CD14-positive monocyte (primary cell): ENCODE results near the gene HAGH. TPM values are rescaled to one million over a fixed set of nuclear protein-coding genes. Genes with fewer than 3 reads are reported as not detected.

ENCODE experiments used
- DNase-seq, 3 donors: peaks; one replicate each; pipeline ENCODE4 v3.0.0-alpha.2; 2011 to 2022
- H2AFZ ChIP-seq: 2 replicates; pipeline ENCODE4 v1.6.0; 2012; ENCODE audit warnings: mild to moderate bottlenecking, low read depth, low read length, inconsistent platforms; ENCODE audit not compliant: insufficient read depth, poor library complexity, severe bottlenecking
- H3K27ac ChIP-seq, 2 donors: 1 replicate in 1 of 2; 2 replicates in 1 of 2; pipeline ENCODE4 v1.5.1; 2012 to 2013; ENCODE audit warnings: low read length in 2 of 2, control low read depth in 1 of 2, inconsistent platforms in 1 of 2, low read depth in 1 of 2, mild to moderate bottlenecking in 1 of 2
- H3K27me3 ChIP-seq, 2 donors: one replicate each; pipeline versions ENCODE4 v1.6.0 to v1.6.1; 2011 to 2013; ENCODE audit warnings: low read length in 2 of 2; ENCODE audit not compliant: control insufficient read depth in 2 of 2, insufficient read depth in 2 of 2
- H3K36me3 ChIP-seq, 2 donors: replicated peaks in 1 of 2; 1 replicate in 1 of 2; 2 replicates in 1 of 2; pipeline versions ENCODE4 v1.5.1 to v1.6.1; 2012 to 2013; ENCODE audit warnings: low read length in 2 of 2, control low read depth in 1 of 2, inconsistent platforms in 1 of 2, mild to moderate bottlenecking in 1 of 2; ENCODE audit not compliant: insufficient read depth in 2 of 2, control insufficient read depth in 1 of 2
- H3K4me1 ChIP-seq, 2 donors: 1 replicate in 1 of 2; 2 replicates in 1 of 2; pipeline versions ENCODE4 v1.5.1 to v1.6.1; 2012 to 2013; ENCODE audit warnings: low read length in 2 of 2, control low read depth in 1 of 2, inconsistent platforms in 1 of 2, mild to moderate bottlenecking in 1 of 2, moderate library complexity in 1 of 2; ENCODE audit not compliant: insufficient read depth in 2 of 2, control insufficient read depth in 1 of 2
- H3K4me2 ChIP-seq: replicated peaks from 2 replicates; pipeline ENCODE3; 2012; ENCODE audit warnings: low read length, moderate library complexity, mild to moderate bottlenecking; ENCODE audit not compliant: poor library complexity, severe bottlenecking; ENCODE audit errors: extremely low read depth
- H3K4me3 ChIP-seq, 3 experiments: fragments of 200-600 bp in 1 of 3; sonication (generic) in 1 of 3; replicated peaks in 1 of 3; 1 replicate in 2 of 3; 2 replicates in 1 of 3; pipeline ENCODE4 v1.5.1; 2011 to 2013; ENCODE audit warnings: low read length in 3 of 3, mild to moderate bottlenecking in 3 of 3, control low read depth in 2 of 3, low read depth in 2 of 3, inconsistent platforms in 1 of 3, moderate library complexity in 1 of 3
- H3K79me2 ChIP-seq: 2 replicates; pipeline ENCODE4 v1.6.0; 2012; ENCODE audit warnings: mild to moderate bottlenecking, control low read depth, inconsistent platforms, low read length, moderate library complexity; ENCODE audit not compliant: insufficient read depth
- H3K9ac ChIP-seq: 2 replicates; pipeline ENCODE4 v1.6.0; 2017; ENCODE audit warnings: low read length, mild to moderate bottlenecking; ENCODE audit not compliant: insufficient read depth, poor library complexity, severe bottlenecking
- H3K9me3 ChIP-seq, 2 donors: replicated peaks in 1 of 2; 1 replicate in 1 of 2; 2 replicates in 1 of 2; pipeline versions ENCODE4 v1.5.1 to v1.6.1; 2012 to 2013; ENCODE audit warnings: low read length in 2 of 2, control low read depth in 1 of 2; ENCODE audit not compliant: control insufficient read depth in 1 of 2, insufficient read depth in 1 of 2
- H4K20me1 ChIP-seq: 2 replicates; pipeline ENCODE4 v1.6.0; 2012; ENCODE audit warnings: mild to moderate bottlenecking, low read length, control low read depth, moderate library complexity; ENCODE audit not compliant: insufficient read depth
- H3K27ac Mint-ChIP-seq, 7 donors: one replicate each; pipeline ENCODE4 v1.8.0; 2020; ENCODE audit warnings: mild to moderate bottlenecking in 7 of 7, mixed read lengths in 7 of 7, moderate library complexity in 6 of 7, inconsistent platforms in 2 of 7
- H3K27me3 Mint-ChIP-seq, 3 donors: one replicate each; pipeline ENCODE4 v1.8.0; 2021 to 2022; ENCODE audit warnings: low read depth in 3 of 3, mild to moderate bottlenecking in 3 of 3, mixed read lengths in 3 of 3, moderate library complexity in 3 of 3, inconsistent platforms in 1 of 3
- H3K36me3 Mint-ChIP-seq, 2 donors: one replicate each; pipeline ENCODE4 v1.8.0; 2020; ENCODE audit warnings: mixed read lengths in 2 of 2, inconsistent platforms in 1 of 2, mild to moderate bottlenecking in 1 of 2
- H3K4me1 Mint-ChIP-seq: one replicate; pipeline ENCODE4 v1.8.0; 2020; ENCODE audit warnings: mild to moderate bottlenecking, mixed read lengths
- H3K4me3 Mint-ChIP-seq, 2 donors: one replicate each; pipeline ENCODE4 v1.8.0; 2020; ENCODE audit warnings: mild to moderate bottlenecking in 2 of 2, mixed read lengths in 2 of 2, moderate library complexity in 1 of 2
- H3K9me3 Mint-ChIP-seq, 7 donors: one replicate each; pipeline ENCODE4 v1.8.0; 2020 to 2022; ENCODE audit warnings: mixed read lengths in 7 of 7, mild to moderate bottlenecking in 6 of 7, moderate library complexity in 6 of 7, inconsistent platforms in 2 of 7
- CTCF ChIP-seq: fragments of 200-600 bp; IDR thresholded peaks from one replicate; pipeline ENCODE4 v1.8.0; 2022; ENCODE audit warnings: antibody characterized with exemption, mild to moderate bottlenecking
- WGBS: methylation state at CpG from one replicate; pipeline ENCODE4 v1.1.5; 2013; ENCODE audit warnings: missing lambda C conversion rate; ENCODE audit not compliant: insufficient coverage; 5-methylcytosine and 5-hydroxymethylcytosine counted together
- intact Hi-C, 2 donors: fragments of 100-400 bp; cut with micrococcal nuclease; formaldehyde crosslinking; loops; one replicate each; pipeline versions ENCODE4 v1.15.0 to v1.15.1; 2023
- polyA plus RNA-seq, 3 donors: library from polyadenylated mRNA; depleted of rRNA in 1 of 3; unstranded in 2 of 3; stranded (reverse) in 1 of 3; fragments of 300-500 nt in 2 of 3; fragments of >200 nt in 1 of 3; fragmentation: Illumina TruSeq in 2 of 3; gene quantifications; 1 replicate in 2 of 3; 2 replicates in 1 of 3; pipeline ENCODE4 v1.2.3, GENCODE V29; 2012 to 2021

Gene HAGH
- polyA plus RNA-seq, 3 donors: 42.6 to 82.1 (median 47.7) TPM

- Histone ChIP-seq H2AFZ (no peak overlapping the region), H3K9ac (no peak overlapping the region), H4K20me1 (peaks cover 85% of the 10 kb centered on the region), H3K4me1 (peaks cover 27 to 39% of the 10 kb centered on the region in 2 donors), H3K9me3 (no peaks in the 10 kb centered on the region), H3K36me3 (peaks cover 39% of the 10 kb centered on the region in 2 donors), H3K79me2 (peaks cover 51% of the 10 kb centered on the region), H3K4me3 (no peak overlapping the region), H3K27ac (no peak overlapping the region), H3K4me2 (no peak overlapping the region), H3K27me3 (no peaks in the 10 kb centered on the region)
- peaks cover 0 to 2% (median 0%) of the 10 kb centered on the region in 7 donors for H3K9me3 Mint-ChIP-seq
- TF ChIP-seq CTCF: no peak
- DNase-seq: no peak
- 97% methylated on average over 30 of the region's 30 CpGs for WGBS
- H3K36me3 Mint-ChIP-seq: peaks cover 5 to 43% of the 10 kb centered on the region in 2 donors
- H3K4me1 Mint-ChIP-seq: peaks cover 26% of the 10 kb centered on the region
- H3K4me3 Mint-ChIP-seq: no peak overlapping the region
- intact Hi-C loops: loop anchor here (10.0 kb wide), 3 partner anchors 70 to 300 kb away; partner anchors contain the start of genes CLCN7 (in 1 of the 2) and MAPK8IP3 (in 1 of the 2)
- peak overlapping the region in 2 of 7 donors; percentile 43 to 54 for H3K27ac Mint-ChIP-seq
- H3K27me3 Mint-ChIP-seq: peaks cover 0 to 1% (median 0%) of the 10 kb centered on the region in 3 donors
These were observed 51.4 kb downstream of the HAGH start for GRCh38 chr16:1775006-1775845.

GRCh38 chr16:1774448-1774780 is 52.2 kb downstream of the HAGH start:
- peaks cover 0 to 1% (median 0%) of the 10 kb centered on the region in 3 donors for H3K27me3 Mint-ChIP-seq
- intact Hi-C loops: loop anchor here (5.0 to 10.0 kb wide), 4 partner anchors 70 to 352 kb away; partner anchors contain the start of genes CLCN7 (in 1 of the 2), MAPK8IP3 (in 1 of the 2) and UQCC4 (in 1 of the 2)
- H3K27ac Mint-ChIP-seq: no peak overlapping the region
- peaks cover 0 to 2% (median 0%) of the 10 kb centered on the region in 7 donors for H3K9me3 Mint-ChIP-seq
- H3K27ac ChIP-seq: peak overlapping the region in 1 of 2 donors; percentile 39
- H4K20me1 ChIP-seq: peaks cover 85% of the 10 kb centered on the region
- no peak for TF ChIP-seq CTCF
- no peaks in the 10 kb centered on the region for H3K27me3 ChIP-seq
- peak overlapping the region in 2 of 3 experiments; percentile 78 to 99 for H3K4me3 ChIP-seq
- no peaks in the 10 kb centered on the region for H3K9me3 ChIP-seq
- peak overlapping the region; percentile 100 for H3K4me2 ChIP-seq
- H3K4me3 Mint-ChIP-seq: no peak overlapping the region
- 92% methylated on average over 7 of the region's 7 CpGs for WGBS
- no peak overlapping the region for H2AFZ ChIP-seq
- H3K4me1 ChIP-seq: peaks cover 30 to 45% of the 10 kb centered on the region in 2 donors
- peak overlapping the region; percentile 84 for H3K9ac ChIP-seq
- peaks cover 28% of the 10 kb centered on the region for H3K4me1 Mint-ChIP-seq
- H3K79me2 ChIP-seq: peaks cover 46% of the 10 kb centered on the region
- peaks cover 5 to 40% of the 10 kb centered on the region in 2 donors for H3K36me3 Mint-ChIP-seq
- no peak for DNase-seq
- peaks cover 35 to 39% of the 10 kb centered on the region in 2 donors for H3K36me3 ChIP-seq
